Body of pancreas (tissue), 4 donors: ENCODE measurements around the gene ASIC2.

Experiments
- POLR2A ChIP-seq, 3 donors: fragments of 450-650 bp; IDR thresholded peaks; one replicate each; pipeline ENCODE4 v1.6.1; 2016; ENCODE audit warnings: antibody characterized with exemption in 3 of 3, mild to moderate bottlenecking in 2 of 3
- TF ChIP-seq, protein P1 (sequence below), 7 experiments: fragments of 450-650 bp in 4 of 7; fragments of 200-600 bp in 3 of 7; sonication (generic) in 3 of 7; IDR thresholded peaks; one replicate each; pipeline ENCODE4 v1.5.1; 2016 to 2019; ENCODE audit warnings: antibody characterized with exemption in 7 of 7

DNA sequence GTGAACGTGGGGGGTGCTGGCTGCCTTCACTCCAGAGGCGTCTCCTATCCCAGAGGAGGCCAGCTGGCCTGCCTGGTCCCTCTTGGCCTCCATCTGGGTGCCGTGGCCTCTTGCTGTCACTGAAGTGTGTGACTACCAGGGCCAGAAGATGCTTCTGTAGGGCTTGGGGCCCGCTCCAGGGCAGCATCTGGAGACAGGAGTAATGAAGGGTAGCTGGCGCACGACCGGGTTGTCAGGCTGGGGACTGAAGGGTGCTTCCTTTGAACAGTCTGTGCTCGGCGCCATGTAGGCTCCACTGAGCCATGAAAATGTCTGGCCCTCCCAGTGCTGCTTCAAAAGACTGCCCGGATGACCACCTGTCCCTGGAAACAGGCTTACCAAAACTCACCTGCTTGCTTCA is 31.3 kb downstream of the ASIC2 start:
- TF ChIP-seq, protein P1, sequence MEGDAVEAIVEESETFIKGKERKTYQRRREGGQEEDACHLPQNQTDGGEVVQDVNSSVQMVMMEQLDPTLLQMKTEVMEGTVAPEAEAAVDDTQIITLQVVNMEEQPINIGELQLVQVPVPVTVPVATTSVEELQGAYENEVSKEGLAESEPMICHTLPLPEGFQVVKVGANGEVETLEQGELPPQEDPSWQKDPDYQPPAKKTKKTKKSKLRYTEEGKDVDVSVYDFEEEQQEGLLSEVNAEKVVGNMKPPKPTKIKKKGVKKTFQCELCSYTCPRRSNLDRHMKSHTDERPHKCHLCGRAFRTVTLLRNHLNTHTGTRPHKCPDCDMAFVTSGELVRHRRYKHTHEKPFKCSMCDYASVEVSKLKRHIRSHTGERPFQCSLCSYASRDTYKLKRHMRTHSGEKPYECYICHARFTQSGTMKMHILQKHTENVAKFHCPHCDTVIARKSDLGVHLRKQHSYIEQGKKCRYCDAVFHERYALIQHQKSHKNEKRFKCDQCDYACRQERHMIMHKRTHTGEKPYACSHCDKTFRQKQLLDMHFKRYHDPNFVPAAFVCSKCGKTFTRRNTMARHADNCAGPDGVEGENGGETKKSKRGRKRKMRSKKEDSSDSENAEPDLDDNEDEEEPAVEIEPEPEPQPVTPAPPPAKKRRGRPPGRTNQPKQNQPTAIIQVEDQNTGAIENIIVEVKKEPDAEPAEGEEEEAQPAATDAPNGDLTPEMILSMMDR (IDR thresholded peaks at IDR 0.05) = no peak
- no peak for TF ChIP-seq POLR2A (IDR thresholded peaks at IDR 0.05)
